K562 (cell line): Measurements from ENCODE around the gene CEMIP. TPM values are rescaled to one million over a fixed set of nuclear protein-coding genes. Genes with fewer than 3 reads are reported as not detected.

Source experiments
- ATAC-seq: fragments of 200-7000 bp; cut with Tn5 transposase; 3 replicates; pipeline ENCODE4 v1.9.1; 2020; ENCODE audit warnings: moderate library complexity
- BruUV-seq: library from RNA; stranded (reverse); fragments of 400-500 nt; replicated peaks from 2 replicates; lab custom pipeline; 2021; lab: Mats Ljungman, UMichigan
- CTCF ChIA-PET: fragments of 300-600 bp; formaldehyde crosslinking; extraction: SDS; loops from one replicate; lab custom pipeline; 2021; ENCODE audit warnings: low intra/inter-chr PET ratio; lab: Yijun Ruan, JAX
- POLR2A ChIA-PET: fragments of 300-600, 350-650 bp; sonication (Branson Sonifier 250); formaldehyde crosslinking; extraction: SDS; loops from one replicate; lab custom pipeline; 2021; ENCODE audit warnings: antibody characterized with exemption, inconsistent platforms; lab: Yijun Ruan, JAX
- DNase-seq, 4 experiments: peaks; one replicate each; pipeline versions ENCODE4 v3.0.0 to v3.0.0-alpha.2; 2011 to 2018; ENCODE audit warnings: low spot score in 3 of 4, mixed read lengths in 3 of 4; ENCODE audit errors: extremely low read depth in 1 of 4
- FAIRE-seq: peaks from 2 replicates; lab custom pipeline; 2011; peaks lifted over from hg19 to GRCh38; lab: Jason Lieb, UNC
- H2AFZ ChIP-seq: 2 replicates; pipeline ENCODE4 v1.6.0; 2011; ENCODE audit warnings: low read depth, low read length, control low read depth, inconsistent platforms
- H3K27ac ChIP-seq: fragments of 200-600 bp; 3 replicates; pipeline ENCODE4 v1.8.0; 2011; ENCODE audit warnings: low read depth, mild to moderate bottlenecking, control low read depth, inconsistent platforms, low read length, moderate library complexity, mixed read lengths; ENCODE audit errors: extremely low read depth
- H3K27me3 ChIP-seq, 2 experiments: fragments of 300-600 bp in 1 of 2; 2 replicates in 1 of 2; 3 replicates in 1 of 2; pipeline versions ENCODE4 v1.6.0 to v1.8.0; 2011; ENCODE audit warnings: inconsistent platforms in 2 of 2, low read length in 2 of 2, mild to moderate bottlenecking in 1 of 2, mixed read lengths in 1 of 2, moderate library complexity in 1 of 2; ENCODE audit not compliant: control insufficient read depth in 2 of 2, insufficient read depth in 2 of 2
- H3K36me3 ChIP-seq: fragments of 300-600 bp; 3 replicates; pipeline ENCODE4 v1.8.0; 2011; ENCODE audit warnings: mild to moderate bottlenecking, low read length, inconsistent platforms; ENCODE audit not compliant: control insufficient read depth, insufficient read depth
- H3K4me1 ChIP-seq, 2 experiments: fragments of 200-600 bp in 1 of 2; replicated peaks in 1 of 2; 2 replicates in 1 of 2; 3 replicates in 1 of 2; pipeline versions ENCODE4 v1.5.1 to v1.8.0; 2011; ENCODE audit warnings: inconsistent platforms in 2 of 2, low read length in 2 of 2, mild to moderate bottlenecking in 1 of 2, mixed read lengths in 1 of 2, moderate library complexity in 1 of 2; ENCODE audit not compliant: control insufficient read depth in 2 of 2, insufficient read depth in 2 of 2
- H3K4me2 ChIP-seq: 2 replicates; pipeline ENCODE4 v1.6.1; 2011; ENCODE audit warnings: low read length, control low read depth, inconsistent platforms, mixed read lengths; ENCODE audit not compliant: insufficient read depth
- H3K4me3 ChIP-seq: fragments of 200-600 bp; sonication (generic), shearing (Covaris generic); 2 replicates; pipeline ENCODE4 v1.5.1; 2016; ENCODE audit warnings: control low read depth, inconsistent platforms
- H3K79me2 ChIP-seq: fragments of 200-600 bp; 3 replicates; pipeline ENCODE4 v1.8.0; 2011; ENCODE audit warnings: low read length, inconsistent platforms; ENCODE audit not compliant: control insufficient read depth, insufficient read depth
- H3K9ac ChIP-seq, 2 experiments: 2 replicates each; pipeline versions ENCODE4 v1.6.0 to v1.6.1; 2011; ENCODE audit warnings: low read depth in 2 of 2, low read length in 2 of 2, control low read depth in 1 of 2, inconsistent platforms in 1 of 2, mild to moderate bottlenecking in 1 of 2, mixed read lengths in 1 of 2; ENCODE audit not compliant: insufficient read depth in 1 of 2
- H3K9me1 ChIP-seq: one replicate; pipeline ENCODE4 v1.6.0; 2011; ENCODE audit warnings: inconsistent platforms, mild to moderate bottlenecking, low read length, moderate library complexity; ENCODE audit not compliant: control insufficient read depth, insufficient read depth
- H3K9me3 ChIP-seq: replicated peaks from 2 replicates; pipeline ENCODE4 v1.5.1; 2011; ENCODE audit warnings: low read depth, low read length, inconsistent platforms; ENCODE audit not compliant: control insufficient read depth, insufficient read depth
- H4K20me1 ChIP-seq: replicated peaks from 2 replicates; pipeline ENCODE4 v1.6.1; 2011; ENCODE audit warnings: low read length, inconsistent platforms, mixed read lengths; ENCODE audit not compliant: control insufficient read depth, insufficient read depth
- ATF1 ChIP-seq, 2 experiments: fragments of 450-650 bp in 1 of 2; IDR thresholded peaks; 2 replicates each; pipeline ENCODE4 v1.6.1; 2016; ENCODE audit warnings: missing compliant biosample characterization in 1 of 2, missing genetic modification characterization in 1 of 2
- DDX20 ChIP-seq: fragments of 450-650 bp; IDR thresholded peaks from 2 replicates; pipeline ENCODE4 v1.6.1; 2016; ENCODE audit warnings: missing genetic modification characterization, low read depth, mild to moderate bottlenecking, missing compliant biosample characterization, moderate library complexity
- FOXM1 ChIP-seq, 2 experiments: fragments of 450-650 bp in 1 of 2; sonication (generic) in 1 of 2; formaldehyde crosslinking in 1 of 2; IDR thresholded peaks; 2 replicates each; pipeline versions ENCODE4 v1.6.1 to v1.9.0; 2017 to 2022; ENCODE audit warnings: low read depth in 2 of 2, mild to moderate bottlenecking in 2 of 2, missing genetic modification reagents in 1 of 2, moderate library complexity in 1 of 2
- FOXP1 ChIP-seq: sonication (generic); formaldehyde crosslinking; IDR thresholded peaks from 2 replicates; pipeline ENCODE4 v1.8.0; 2022; ENCODE audit warnings: mild to moderate bottlenecking, missing genetic modification reagents
- LEF1 ChIP-seq: fragments of 450-650 bp; IDR thresholded peaks from 2 replicates; pipeline ENCODE4 v1.6.1; 2016; ENCODE audit warnings: mild to moderate bottlenecking
- NCOA1 ChIP-seq: fragments of 450-650 bp; IDR thresholded peaks from 2 replicates; pipeline ENCODE4 v1.6.1; 2016; ENCODE audit warnings: low read depth
- NRF1 ChIP-seq, 2 experiments: fragments of 450-650 bp; IDR thresholded peaks in 1 of 2; conservative IDR thresholded peaks in 1 of 2; 2 replicates each; pipeline ENCODE4 v1.6.1; 2014; ENCODE audit warnings: mild to moderate bottlenecking in 2 of 2
- RHOXF2B ChIP-seq: fragments of 250-450 bp; sonication (Bioruptor Pico); conservative IDR thresholded peaks from 2 replicates; pipeline ENCODE4 v1.5.1; 2021
- SP1 ChIP-seq: sonication (generic); formaldehyde crosslinking; IDR thresholded peaks from 2 replicates; pipeline ENCODE4 v1.8.1; 2022; ENCODE audit warnings: mild to moderate bottlenecking, missing genetic modification reagents
- THRAP3 ChIP-seq: fragments of 450-650 bp; IDR thresholded peaks from 2 replicates; pipeline ENCODE4 v1.6.1; 2016; ENCODE audit warnings: mild to moderate bottlenecking, inconsistent platforms, borderline replicate concordance
- TSC22D4 ChIP-seq: fragments of 450-650 bp; IDR thresholded peaks from 2 replicates; pipeline ENCODE4 v1.6.1; 2016; ENCODE audit warnings: missing genetic modification characterization, missing biosample characterization, control low read depth
- XRCC5 ChIP-seq: fragments of 200-400 bp; formaldehyde crosslinking; IDR thresholded peaks from 2 replicates; pipeline ENCODE4 v1.6.1; 2017; ENCODE audit warnings: low read depth, mild to moderate bottlenecking, low read length
- ZNF174 ChIP-seq: fragments of 250-450 bp; sonication (Bioruptor Pico); IDR thresholded peaks from 2 replicates; pipeline ENCODE4 v1.4.0; 2020; ENCODE audit warnings: mild to moderate bottlenecking
- ZNF699 ChIP-seq: fragments of 250-450 bp; sonication (Bioruptor Pico); IDR thresholded peaks from 2 replicates; pipeline ENCODE4 v1.8.0; 2021; ENCODE audit warnings: mild to moderate bottlenecking, moderate library complexity; ENCODE audit not compliant: insufficient replicate concordance
- ZNF830 ChIP-seq: fragments of 250-450 bp; sonication (Bioruptor Pico); IDR thresholded peaks from 2 replicates; pipeline ENCODE4 v1.5.0; 2021; ENCODE audit warnings: mild to moderate bottlenecking
- WGBS: fragments of 100-300 bp; shearing (Covaris generic); methylation state at CpG from one replicate; pipeline ENCODE4 v1.1.6; 2016; ENCODE audit warnings: low coverage, mixed read lengths; ENCODE audit not compliant: insufficient coverage; ENCODE audit errors: missing lambda C conversion rate; 5-methylcytosine and 5-hydroxymethylcytosine counted together
- in situ Hi-C: fragments of 300-500 bp; cut with MboI; formaldehyde crosslinking; loops from 4 replicates; pipeline ENCODE4 v1.15.0; 2018; ENCODE audit warnings: inconsistent platforms, mixed read lengths
- intact Hi-C: fragments of 100-400 bp; cut with micrococcal nuclease; formaldehyde crosslinking; loops from 2 replicates; pipeline ENCODE4 v1.14.2; 2022
- polyA plus RNA-seq, 8 experiments: library from polyadenylated mRNA; depleted of rRNA in 4 of 8; stranded (reverse) in 5 of 8; unstranded in 3 of 8; fragments of >200 nt; fragmentation: Nextera tagmentation in 2 of 8; fragmentation: Illumina TruSeq in 1 of 8; extraction: Ambion mirVana in 2 of 8; extraction: Trizol in 1 of 8; gene quantifications; 2 replicates each; pipeline versions ENCODE4 v1.2.1 to v1.2.3, GENCODE V29; 2011 to 2014; ENCODE audit warnings: inconsistent platforms in 1 of 8, missing spikeins in 1 of 8
- total RNA-seq, 7 experiments: library from RNA; depleted of rRNA in 6 of 7; stranded (reverse); fragments of >200 nt in 6 of 7; fragmentation: Illumina TruSeq in 2 of 7; extraction: Trizol in 2 of 7; gene quantifications; 2 replicates each; pipeline versions ENCODE4 v1.2.1 to v1.2.3, GENCODE V29; 2011 to 2021; ENCODE audit warnings: low replicate concordance in 1 of 7
- TF ChIP-seq, protein P1 (sequence below): fragments of 250-450 bp; sonication (Bioruptor Pico); IDR thresholded peaks from 2 replicates; pipeline ENCODE4 v1.5.0; 2021; ENCODE audit warnings: mild to moderate bottlenecking, moderate library complexity
- TF ChIP-seq, protein P2 (sequence below): fragments of 450-650 bp; IDR thresholded peaks from 2 replicates; pipeline ENCODE4 v1.6.1; 2016; ENCODE audit warnings: borderline replicate concordance

Gene CEMIP
- total and polyA plus RNA-seq, 9 of the 15 experiments (the other 6 are each of a cell fraction or from before 2014, with no cell fraction given), result 0.33 TPM; not detected in 8

DNA sequence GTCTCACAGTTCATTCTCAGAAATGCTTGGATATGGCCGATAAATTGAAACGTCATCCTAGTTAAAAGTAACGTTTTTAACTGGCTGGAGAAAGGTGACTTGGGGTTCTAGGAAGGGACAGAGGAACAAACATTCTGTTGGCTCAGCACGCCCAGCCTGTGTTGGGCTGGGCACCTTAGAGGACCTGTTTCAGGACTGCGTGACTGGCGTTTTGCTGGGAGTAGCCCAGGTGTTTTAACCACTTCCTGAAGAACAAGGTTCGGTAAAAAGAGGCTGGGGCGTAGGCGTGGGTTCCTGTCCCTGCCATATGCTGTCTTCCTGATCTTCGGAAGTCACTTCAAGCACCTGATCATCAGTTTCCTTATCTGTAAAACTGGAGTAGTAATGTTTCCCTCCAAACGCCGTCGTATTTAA lies 220.5 kb downstream of the CEMIP start (continued):
- TF ChIP-seq ZNF699, result no peak
- TF ChIP-seq ATF1 (CRISPR knock-in tag; IDR thresholded peaks at IDR 0.05), result no peak
- TF ChIP-seq ATF1 (tag; IDR thresholded peaks at IDR 0.05), result peak; percentile 36
- no peak for TF ChIP-seq TSC22D4 (tag)
- TF ChIP-seq SP1 (CRISPR knock-in tag), result no peak
- TF ChIP-seq NRF1 (conservative IDR thresholded peaks at IDR 0.05 in 1 of 2, IDR thresholded peaks at IDR 0.05 in 1 of 2), result no peak
- no peak for TF ChIP-seq THRAP3
- 0 out of 2 replicates have a peak, but pooled peaks have one; percentile 9 for TF ChIP-seq LEF1
- no peak for TF ChIP-seq ZNF174 (CRISPR knock-in tag)
- no peak for TF ChIP-seq DDX20

DNA sequence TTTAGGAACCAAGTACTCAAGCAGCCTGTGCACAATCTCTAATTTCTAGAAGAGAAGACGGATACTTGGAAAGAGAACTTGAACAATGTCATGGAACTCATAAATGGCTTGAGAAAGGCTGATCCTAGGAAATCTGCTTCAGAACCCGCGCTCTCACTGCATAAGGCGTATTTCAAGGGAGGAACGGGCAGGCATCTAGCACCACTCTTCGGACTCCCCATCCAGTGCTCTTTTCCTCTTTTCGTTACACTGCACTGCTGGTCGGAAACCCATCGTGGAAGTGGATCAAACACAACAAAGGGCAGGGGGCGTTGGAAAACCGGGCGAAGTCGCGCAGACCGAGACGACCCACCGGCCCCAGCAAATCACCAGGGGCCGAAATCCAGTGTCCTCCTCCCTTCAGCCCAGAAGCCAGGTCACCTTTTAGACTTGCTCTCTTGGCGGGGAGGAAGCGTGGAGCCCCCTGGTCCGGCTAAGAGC lies 221.0 kb downstream of the CEMIP start:
- peak overlapping the region; percentile 86 for H3K4me2 ChIP-seq
- H3K4me3 ChIP-seq, result peak overlapping the region; percentile 90
- H3K27me3 ChIP-seq, result no peaks in the 10 kb centered on the region
- ChIA-PET CTCF (no interaction called here), POLR2A (interaction anchor here (0.5 to 1.5 kb wide), 3 partner anchors 15 to 1927 kb away, joined by 3 to 4 read pairs (median 4); no protein-coding TSS in a partner anchor)
- no peak for FAIRE-seq
- intact Hi-C loops (no loop called here), in situ Hi-C loops (no loop called here)
- peak overlapping the region; percentile 88 to 96 for H3K9ac ChIP-seq
- H3K9me1 ChIP-seq, result no peaks in the 10 kb centered on the region
- DNase-seq, result peak in 1 of 4 experiments; percentile 41
- H2AFZ ChIP-seq, result peak overlapping the region; percentile 79
- BruUV-seq, result TSS peak; percentile 88
- WGBS, result 0% methylated on average over 20 of the region's 21 CpGs
- no peaks in the 10 kb centered on the region for H4K20me1 ChIP-seq
- H3K9me3 ChIP-seq, result no peaks in the 10 kb centered on the region
- peaks cover 43% of the 10 kb centered on the region for H3K79me2 ChIP-seq
- peak; percentile 5 for ATAC-seq
- H3K4me1 ChIP-seq, result peaks cover 12 to 31% of the 10 kb centered on the region in 2 experiments
- peak overlapping the region; percentile 92 for H3K27ac ChIP-seq
- peaks cover 13% of the 10 kb centered on the region; the same call in 1 of the 3 replicates for H3K36me3 ChIP-seq
- peak; percentile 75; the same call in 1 of the 2 replicates for TF ChIP-seq FOXP1 (CRISPR knock-in tag)
- TF ChIP-seq, protein P1, sequence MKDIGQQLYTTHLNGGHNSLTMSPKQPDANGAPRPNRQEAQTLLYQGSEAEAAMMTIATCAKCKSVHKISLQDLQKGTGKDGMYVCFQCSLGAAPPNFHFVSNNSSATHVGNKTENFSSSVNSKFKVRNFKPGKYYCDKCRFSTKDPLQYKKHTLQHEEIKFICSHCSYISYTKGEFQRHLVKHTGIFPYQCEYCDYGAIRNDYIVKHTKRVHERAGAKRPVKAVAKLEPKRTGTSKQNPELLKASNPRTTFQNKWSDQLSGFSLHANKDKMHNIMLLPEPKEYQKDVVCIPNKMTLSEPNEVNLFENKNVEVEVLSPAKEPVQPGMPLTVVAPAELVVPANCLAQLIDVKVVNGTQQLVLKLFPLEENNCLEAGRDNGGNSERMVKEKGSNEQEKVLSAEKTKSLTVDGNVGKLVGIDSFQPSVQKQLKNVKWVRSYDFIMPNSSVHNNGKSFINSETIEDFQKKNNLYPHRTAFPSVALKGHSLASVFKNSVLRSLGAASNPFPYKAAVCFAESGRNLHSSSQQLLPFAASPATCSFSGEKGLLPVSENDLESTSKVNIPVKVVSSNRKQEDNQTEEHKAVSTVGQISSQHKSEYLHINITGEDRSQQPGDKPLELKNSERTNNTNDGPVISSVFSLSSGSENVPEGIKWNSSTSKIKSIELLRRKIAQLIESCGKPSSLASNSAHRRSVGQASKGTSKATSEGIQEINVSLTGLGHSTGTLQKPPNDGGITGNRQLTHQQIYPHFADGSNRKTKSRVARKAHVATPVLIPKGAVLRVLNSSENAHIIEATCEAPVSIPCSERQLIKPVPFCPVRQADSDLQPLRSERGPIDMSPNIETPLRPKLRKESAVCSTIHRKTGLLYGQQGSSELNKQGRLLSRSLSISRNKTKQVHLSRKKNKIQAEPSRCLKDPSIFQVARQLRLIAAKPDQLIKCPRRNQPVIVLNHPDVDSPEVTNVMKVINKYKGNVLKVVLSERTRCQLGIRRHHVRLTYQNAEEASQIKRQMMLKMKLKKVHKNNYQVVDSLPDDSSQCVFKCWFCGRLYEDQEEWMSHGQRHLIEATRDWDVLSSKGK (CRISPR knock-in tag), result no peak
- TF ChIP-seq RHOXF2B (CRISPR knock-in tag), result no peak
- TF ChIP-seq, protein P2, sequence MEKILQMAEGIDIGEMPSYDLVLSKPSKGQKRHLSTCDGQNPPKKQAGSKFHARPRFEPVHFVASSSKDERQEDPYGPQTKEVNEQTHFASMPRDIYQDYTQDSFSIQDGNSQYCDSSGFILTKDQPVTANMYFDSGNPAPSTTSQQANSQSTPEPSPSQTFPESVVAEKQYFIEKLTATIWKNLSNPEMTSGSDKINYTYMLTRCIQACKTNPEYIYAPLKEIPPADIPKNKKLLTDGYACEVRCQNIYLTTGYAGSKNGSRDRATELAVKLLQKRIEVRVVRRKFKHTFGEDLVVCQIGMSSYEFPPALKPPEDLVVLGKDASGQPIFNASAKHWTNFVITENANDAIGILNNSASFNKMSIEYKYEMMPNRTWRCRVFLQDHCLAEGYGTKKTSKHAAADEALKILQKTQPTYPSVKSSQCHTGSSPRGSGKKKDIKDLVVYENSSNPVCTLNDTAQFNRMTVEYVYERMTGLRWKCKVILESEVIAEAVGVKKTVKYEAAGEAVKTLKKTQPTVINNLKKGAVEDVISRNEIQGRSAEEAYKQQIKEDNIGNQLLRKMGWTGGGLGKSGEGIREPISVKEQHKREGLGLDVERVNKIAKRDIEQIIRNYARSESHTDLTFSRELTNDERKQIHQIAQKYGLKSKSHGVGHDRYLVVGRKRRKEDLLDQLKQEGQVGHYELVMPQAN, result 0 out of 2 replicates have a peak, but pooled peaks have one; percentile 14
- TF ChIP-seq ZNF830 (CRISPR knock-in tag), result no peak
- TF ChIP-seq XRCC5, result 0 out of 2 replicates have a peak, but pooled peaks have one; percentile 22
- TF ChIP-seq NCOA1, result 0 out of 2 replicates have a peak, but pooled peaks have one; percentile 15
- TF ChIP-seq FOXM1 (IDR thresholded peaks at IDR 0.05; ENCODE audit: low read depth), result no peak
- TF ChIP-seq FOXM1 (CRISPR knock-in tag; IDR thresholded peaks at IDR 0.05; ENCODE audit: low read depth), result no peak
